Measurements from ENCODE around the gene CARD14.

Gene CARD14

DNA sequence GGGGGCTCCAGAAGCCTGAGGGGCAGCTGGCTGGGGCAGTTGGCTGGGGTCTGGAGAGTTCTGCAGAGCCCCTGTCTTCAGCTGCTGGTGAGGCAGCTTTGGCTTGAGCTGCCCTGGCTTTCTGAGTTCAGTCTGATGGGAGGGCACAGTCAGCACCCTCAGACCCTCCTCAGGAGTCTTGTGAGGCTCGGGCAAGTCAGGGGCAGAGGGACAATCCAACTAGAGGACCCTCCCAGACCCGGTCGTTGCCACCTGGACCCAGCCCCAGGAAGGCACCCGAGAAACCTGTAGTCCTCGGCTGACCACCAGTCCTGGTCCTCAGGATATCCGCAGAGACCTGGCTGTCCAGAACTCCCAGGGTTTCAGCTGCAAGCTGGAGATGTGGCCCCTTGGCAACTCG, 1.9 kb downstream of the CARD14 start:
- TF ChIP-seq POLR2AphosphoS5 (IDR thresholded peaks at IDR 0.05; ENCODE audit: low read depth, low read length) (no peak), SIN3A (IDR thresholded peaks at IDR 0.05; ENCODE audit: borderline replicate concordance, insufficient read depth, low read length) (no peak), TAF1 (IDR thresholded peaks at IDR 0.05; ENCODE audit: borderline replicate concordance, insufficient read depth, low read length) (no peak), FOXP2 (optimal IDR thresholded peaks at IDR 0.05; ENCODE audit: borderline replicate concordance, extremely low read depth, extremely low read length, insufficient read depth) (no peak)
- TF ChIP-seq, protein P1, sequence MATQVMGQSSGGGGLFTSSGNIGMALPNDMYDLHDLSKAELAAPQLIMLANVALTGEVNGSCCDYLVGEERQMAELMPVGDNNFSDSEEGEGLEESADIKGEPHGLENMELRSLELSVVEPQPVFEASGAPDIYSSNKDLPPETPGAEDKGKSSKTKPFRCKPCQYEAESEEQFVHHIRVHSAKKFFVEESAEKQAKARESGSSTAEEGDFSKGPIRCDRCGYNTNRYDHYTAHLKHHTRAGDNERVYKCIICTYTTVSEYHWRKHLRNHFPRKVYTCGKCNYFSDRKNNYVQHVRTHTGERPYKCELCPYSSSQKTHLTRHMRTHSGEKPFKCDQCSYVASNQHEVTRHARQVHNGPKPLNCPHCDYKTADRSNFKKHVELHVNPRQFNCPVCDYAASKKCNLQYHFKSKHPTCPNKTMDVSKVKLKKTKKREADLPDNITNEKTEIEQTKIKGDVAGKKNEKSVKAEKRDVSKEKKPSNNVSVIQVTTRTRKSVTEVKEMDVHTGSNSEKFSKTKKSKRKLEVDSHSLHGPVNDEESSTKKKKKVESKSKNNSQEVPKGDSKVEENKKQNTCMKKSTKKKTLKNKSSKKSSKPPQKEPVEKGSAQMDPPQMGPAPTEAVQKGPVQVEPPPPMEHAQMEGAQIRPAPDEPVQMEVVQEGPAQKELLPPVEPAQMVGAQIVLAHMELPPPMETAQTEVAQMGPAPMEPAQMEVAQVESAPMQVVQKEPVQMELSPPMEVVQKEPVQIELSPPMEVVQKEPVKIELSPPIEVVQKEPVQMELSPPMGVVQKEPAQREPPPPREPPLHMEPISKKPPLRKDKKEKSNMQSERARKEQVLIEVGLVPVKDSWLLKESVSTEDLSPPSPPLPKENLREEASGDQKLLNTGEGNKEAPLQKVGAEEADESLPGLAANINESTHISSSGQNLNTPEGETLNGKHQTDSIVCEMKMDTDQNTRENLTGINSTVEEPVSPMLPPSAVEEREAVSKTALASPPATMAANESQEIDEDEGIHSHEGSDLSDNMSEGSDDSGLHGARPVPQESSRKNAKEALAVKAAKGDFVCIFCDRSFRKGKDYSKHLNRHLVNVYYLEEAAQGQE (IDR thresholded peaks at IDR 0.05; ENCODE audit: insufficient read depth in 1 of 2, low read depth in 2 of 2, low read length in 2 of 2), result no peak

DNA sequence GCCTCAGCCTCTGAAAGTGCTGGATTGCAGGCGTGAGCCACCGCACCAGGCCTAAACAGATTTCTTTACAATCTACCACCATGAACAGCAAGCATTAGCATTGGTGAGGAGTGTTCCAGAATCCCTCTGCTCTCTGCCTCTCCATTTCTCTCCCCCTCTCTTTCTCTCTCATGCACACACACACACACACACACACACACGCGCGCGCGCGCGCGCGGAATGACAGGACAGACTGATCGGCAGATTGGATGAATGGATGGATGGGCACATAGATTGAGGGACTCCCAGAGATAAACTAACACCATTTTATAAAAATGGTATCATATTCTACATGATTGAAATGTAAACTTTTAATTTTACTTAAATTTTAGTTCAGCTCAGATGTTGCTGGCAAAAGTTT, 3.3 kb downstream of the CARD14 start:
- TF ChIP-seq, protein P1 (IDR thresholded peaks at IDR 0.05; ENCODE audit: insufficient read depth in 1 of 2, low read depth in 2 of 2, low read length in 2 of 2), result no peak
- TF ChIP-seq FOXP2 (optimal IDR thresholded peaks at IDR 0.05; ENCODE audit: borderline replicate concordance, extremely low read depth, extremely low read length, insufficient read depth) (no peak), TAF1 (IDR thresholded peaks at IDR 0.05; ENCODE audit: borderline replicate concordance, insufficient read depth, low read length) (no peak), POLR2AphosphoS5 (IDR thresholded peaks at IDR 0.05; ENCODE audit: low read depth, low read length) (no peak), SIN3A (IDR thresholded peaks at IDR 0.05; ENCODE audit: borderline replicate concordance, insufficient read depth, low read length) (no peak)

DNA sequence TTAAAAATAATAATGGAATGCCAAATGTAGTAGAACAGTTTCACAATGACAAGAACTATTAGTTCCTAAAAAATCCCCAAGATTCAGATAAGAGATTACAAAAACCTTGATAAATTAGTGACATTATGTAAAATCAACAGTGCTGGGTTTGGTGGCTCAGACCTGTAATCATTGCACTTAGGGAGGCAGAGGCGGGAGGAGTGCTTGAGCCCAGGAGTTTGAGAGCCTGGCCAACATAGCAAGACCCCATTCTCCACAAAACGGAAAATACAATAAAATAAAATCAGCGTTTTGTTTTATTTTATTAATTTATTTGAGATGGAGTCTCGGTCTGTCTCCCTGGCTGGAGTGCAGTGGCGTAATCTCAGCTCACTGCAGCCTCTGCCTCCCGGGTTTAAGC, 4.1 kb downstream of the CARD14 start:
- TF ChIP-seq, protein P1 (IDR thresholded peaks at IDR 0.05; ENCODE audit: insufficient read depth in 1 of 2, low read depth in 2 of 2, low read length in 2 of 2), result no peak
- TF ChIP-seq SIN3A (IDR thresholded peaks at IDR 0.05; ENCODE audit: borderline replicate concordance, insufficient read depth, low read length), result no peak

DNA sequence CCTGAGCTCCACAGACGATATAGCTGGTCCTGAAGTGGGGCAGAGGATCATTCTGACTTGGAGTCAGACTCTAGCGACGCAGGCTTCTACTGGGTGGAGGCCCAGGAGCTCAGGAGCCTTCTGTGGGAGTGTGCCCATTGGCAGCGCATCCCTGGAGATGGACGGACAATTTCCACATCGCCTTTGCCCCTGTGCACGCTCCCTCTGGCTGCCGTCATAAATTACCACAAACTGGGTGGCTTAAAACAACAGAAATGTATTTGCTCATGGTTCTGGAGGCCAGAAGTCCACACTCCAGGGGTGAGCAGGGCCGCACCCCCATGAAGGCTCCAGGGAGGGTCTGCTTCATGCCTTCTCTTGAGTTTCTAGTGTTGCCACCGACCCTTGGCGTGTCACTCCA, 6.9 kb downstream of the CARD14 start:
- TF ChIP-seq TAF1 (IDR thresholded peaks at IDR 0.05; ENCODE audit: borderline replicate concordance, insufficient read depth, low read length), result no peak
- no peak for TF ChIP-seq SIN3A (IDR thresholded peaks at IDR 0.05; ENCODE audit: borderline replicate concordance, insufficient read depth, low read length)

DNA sequence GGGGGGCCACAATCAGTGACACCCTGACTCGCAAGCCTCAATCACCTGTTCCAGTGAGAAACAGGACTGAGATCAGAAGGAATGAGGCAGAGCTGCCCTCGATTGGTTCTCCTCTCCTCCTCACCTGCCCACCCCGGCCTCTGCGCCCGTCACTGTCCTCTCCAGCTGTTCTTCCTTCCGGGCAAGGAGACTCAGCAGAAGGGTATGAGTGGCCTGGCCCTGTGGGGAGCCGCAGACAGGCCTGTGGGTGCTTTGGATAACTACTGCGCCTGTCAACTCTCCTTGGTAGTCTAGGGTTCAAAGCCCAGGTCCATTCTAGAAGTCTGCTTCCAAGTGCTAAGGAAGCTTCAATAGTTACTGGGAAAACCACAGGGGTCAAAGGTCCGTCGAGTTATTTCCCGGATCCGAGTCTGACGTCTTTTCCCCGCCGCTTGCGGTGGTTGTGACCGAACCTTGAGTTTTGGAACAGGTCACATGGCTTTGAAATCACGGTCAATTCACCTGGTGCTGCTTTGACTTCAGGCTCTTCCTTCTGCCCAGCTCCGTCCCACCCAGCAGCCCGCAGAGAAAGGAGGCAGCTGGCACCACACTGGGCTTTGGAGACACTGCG, 8.3 kb downstream of the CARD14 start:
- TF ChIP-seq POLR2AphosphoS5 (IDR thresholded peaks at IDR 0.05; ENCODE audit: low read depth, low read length) (no peak), FOXP2 (optimal IDR thresholded peaks at IDR 0.05; ENCODE audit: borderline replicate concordance, extremely low read depth, extremely low read length, insufficient read depth) (no peak), TAF1 (IDR thresholded peaks at IDR 0.05; ENCODE audit: borderline replicate concordance, insufficient read depth, low read length) (no peak), SIN3A (IDR thresholded peaks at IDR 0.05; ENCODE audit: borderline replicate concordance, insufficient read depth, low read length) (no peak)
- TF ChIP-seq, protein P1 (IDR thresholded peaks at IDR 0.05; ENCODE audit: insufficient read depth in 1 of 2, low read depth in 2 of 2, low read length in 2 of 2), result no peak
